ENCODE measurements around the gene DDX42. TPM values are rescaled to one million over a fixed set of nuclear protein-coding genes. Genes with fewer than 3 reads are reported as not detected.
"Not testable (repeated sequence)": the region's sequence is repeated elsewhere in the genome, so short reads cannot be mapped to it uniquely, and the experiment has no call there.

Gene DDX42
- total RNA-seq, 1 donor from 2014 or later, result 185 TPM

DNA sequence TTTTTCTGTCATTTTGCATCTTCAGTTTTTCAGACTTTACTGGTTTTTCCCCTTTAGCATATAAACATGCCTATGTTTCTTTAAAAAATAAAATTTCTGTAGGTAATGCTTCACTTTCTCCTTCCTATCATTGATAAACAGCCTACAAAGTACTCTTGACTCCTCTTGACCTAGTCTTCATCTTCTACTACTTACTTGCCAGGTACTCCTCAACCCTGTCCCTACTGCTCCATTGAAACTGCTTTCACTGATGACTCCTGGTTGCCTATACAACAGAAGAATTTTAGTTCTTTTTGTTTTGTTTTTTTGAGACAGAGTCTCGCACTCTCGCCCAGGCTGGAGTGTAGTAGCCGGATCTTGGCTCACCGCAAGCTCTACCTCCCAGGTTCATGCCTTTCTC lies 7.0 kb downstream of the DDX42 start:
- DNase-seq (ENCODE audit: low spot score), result no peak

DNA sequence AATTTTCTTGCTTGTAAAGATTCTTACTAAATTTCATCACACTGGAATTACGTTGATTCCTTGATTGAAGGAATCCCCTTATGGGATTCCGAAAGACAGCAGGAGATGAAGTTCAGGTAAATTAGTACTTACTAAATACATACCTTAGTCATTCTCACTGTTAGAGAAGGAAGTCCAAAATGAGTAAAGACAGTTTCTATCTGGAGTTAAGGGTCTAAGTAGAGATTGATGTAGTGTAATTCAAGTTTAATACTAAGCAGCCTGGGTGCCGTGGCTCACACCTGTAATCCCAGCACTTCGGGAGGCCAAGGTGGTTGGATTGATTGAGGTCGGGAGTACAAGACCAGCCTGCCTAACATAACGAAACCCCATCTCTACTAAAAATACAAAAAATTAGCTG lies 9.6 kb downstream of the DDX42 start:
- no peak for DNase-seq (ENCODE audit: low spot score)

DNA sequence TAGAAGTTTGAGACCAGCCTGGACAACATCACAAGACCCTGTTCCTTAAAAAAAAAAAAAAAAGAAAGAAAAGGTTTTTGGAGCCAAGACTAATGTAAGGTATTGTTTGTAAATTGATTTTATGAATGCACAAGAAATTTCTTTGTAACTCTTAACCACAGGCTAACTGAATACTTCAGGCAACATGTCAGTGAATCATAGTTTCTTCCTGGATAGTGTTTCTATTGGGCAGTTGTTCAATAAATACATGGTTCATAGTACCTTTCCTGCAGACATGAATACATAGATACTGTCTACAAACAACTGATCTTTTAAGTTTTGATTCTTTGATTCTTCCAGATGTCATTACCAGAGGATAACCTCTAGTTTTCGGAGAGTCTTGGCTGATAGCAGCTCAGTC lies 11.6 kb downstream of the DDX42 start:
- DNase-seq (ENCODE audit: low spot score), result no peak

DNA sequence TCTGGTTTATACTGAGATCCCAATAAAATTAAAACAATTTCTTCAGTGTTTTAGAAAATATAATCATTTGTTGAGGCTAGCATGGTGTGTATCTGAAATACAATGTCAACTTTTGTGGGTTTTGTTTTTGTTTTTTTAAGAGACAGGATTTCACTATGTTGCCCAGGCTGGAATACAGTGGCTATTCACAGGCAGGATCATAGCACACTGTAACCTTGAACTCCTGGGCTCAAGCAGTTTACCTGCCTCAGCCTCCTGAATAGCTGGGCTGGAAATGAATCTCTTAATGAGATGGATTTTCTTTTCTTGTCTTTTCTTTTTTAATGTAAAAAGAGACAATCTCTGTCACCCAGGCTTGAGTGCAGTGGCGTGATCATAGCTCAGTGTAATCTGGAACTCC lies 12.1 kb downstream of the DDX42 start:
- DNase-seq (ENCODE audit: low spot score), result no peak

DNA sequence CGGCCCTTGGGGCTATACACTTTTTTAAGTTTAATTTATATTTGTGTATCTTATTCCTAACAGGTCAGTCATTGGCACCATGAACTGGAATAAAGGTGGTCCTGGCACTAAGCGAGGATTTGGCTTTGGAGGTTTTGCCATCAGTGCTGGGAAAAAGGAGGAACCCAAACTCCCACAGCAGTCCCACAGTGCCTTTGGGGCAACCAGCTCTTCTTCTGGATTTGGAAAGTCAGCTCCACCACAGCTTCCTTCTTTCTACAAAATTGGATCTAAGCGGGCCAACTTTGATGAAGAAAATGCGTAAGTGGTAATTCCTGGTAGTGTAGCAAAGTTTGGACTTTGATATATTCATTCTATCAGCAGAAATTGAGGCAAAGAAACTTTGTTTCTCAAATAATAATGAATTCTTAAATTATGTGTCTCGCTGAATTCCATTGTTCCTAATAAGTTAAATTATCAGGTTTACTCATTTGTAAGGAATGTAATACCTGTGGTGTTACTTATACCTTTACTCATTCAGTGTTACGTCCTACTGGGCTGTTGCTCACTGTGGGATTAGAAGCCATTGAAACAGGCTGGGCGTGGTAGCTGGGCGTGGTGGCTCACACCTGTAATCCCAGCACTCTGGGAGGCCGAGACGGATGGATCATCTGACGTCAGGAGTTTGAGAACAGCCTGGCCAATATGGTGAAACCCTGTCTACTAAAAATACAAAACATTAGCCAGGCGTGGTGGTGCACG lies 13.2 kb downstream of the DDX42 start:
- DNase-seq (ENCODE audit: low spot score), result no peak

DNA sequence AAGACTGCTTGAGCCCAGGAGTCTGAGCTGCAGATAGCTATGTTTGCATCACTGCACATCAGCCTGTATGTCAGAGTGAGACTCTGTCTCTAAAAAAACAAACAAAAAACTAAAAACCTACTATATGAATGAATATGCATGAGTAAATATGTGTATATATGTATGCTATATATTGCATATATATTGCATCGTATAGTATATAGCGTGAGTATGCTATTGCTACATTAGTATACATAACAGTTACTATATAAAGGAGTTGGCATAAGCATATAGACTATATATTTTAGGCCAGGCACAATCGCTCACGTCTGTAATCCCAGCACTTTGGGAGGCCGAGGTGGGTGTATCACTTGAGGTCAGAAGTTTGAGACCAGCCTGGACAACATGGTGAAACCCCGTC lies 16.1 kb downstream of the DDX42 start:
- no peak for DNase-seq (ENCODE audit: low spot score)

DNA sequence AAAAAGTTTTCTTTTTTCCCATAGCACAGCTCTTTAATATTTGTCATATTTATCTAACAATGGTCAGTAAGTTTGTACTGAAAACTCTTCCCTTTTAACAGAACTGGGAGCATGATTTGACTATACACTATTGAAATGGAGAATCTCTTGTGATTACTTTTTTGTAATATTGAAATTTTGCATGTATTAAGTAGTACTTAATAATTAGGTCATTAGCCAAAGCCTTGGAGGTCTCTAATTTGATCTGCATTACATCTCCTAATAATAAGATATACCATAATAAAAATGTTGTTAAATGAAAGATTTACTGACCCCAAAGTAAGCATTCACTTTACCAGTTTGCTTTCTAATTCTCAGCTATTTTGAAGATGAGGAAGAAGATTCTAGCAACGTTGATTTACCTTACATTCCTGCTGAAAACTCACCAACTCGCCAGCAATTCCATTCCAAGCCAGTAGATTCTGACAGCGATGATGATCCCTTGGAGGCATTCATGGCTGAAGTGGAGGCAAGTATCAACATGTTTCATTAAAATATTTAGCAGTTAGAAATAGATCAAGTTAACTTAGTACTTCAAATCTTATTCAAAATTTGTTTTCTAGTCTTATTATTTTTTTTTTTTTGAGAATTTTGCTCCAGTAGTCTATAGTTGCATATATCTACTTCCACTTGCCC lies 18.2 kb downstream of the DDX42 start:
- DNase-seq (ENCODE audit: low spot score), result no peak

DNA sequence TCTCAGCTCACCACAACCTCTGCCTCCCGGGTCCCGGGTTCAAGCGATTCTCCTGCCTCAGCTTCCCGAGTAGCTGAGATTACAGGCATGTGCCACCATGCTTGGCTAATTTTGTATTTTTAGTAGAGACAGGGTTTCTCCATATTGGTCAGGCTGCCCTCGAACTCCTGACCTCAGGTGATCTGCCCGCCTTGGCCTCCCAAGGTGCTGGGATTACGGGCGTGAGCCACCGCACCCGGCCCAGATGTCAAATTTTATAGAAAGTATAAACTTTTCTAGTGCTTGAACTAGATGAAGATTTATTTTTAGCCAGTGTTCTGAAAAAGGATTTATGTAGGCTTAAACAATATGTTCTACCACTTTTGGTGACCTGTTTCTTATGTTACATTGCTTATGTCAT lies 22.4 kb downstream of the DDX42 start:
- not testable (repeated sequence) for DNase-seq (ENCODE audit: low spot score)

DNA sequence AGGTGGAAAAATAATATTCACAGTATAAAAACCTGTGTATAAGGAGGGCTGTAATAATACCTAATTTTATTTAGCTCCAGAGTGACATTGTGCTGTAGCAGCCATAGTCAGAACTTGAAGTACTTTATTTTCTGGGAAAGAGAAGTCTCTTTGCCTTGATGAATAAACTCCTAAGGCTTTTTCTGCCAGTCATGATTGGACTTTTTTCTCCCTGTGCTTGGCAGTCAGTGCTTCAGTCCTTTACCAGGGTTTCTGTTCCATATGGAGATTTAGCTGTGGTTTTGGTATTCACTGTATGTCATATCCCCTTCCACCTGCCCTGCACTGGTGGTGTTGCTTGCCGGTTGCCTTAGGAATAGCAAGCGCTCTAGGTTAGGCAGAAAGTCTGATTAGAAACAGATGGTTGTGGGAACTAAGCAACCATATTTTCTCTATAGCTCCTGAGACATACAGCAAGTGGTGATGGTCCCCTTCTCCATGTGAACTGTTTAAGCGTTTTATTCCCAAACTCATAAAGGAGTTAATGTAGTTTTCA lies 24.7 kb downstream of the DDX42 start:
- no peak for DNase-seq (ENCODE audit: low spot score)

DNA sequence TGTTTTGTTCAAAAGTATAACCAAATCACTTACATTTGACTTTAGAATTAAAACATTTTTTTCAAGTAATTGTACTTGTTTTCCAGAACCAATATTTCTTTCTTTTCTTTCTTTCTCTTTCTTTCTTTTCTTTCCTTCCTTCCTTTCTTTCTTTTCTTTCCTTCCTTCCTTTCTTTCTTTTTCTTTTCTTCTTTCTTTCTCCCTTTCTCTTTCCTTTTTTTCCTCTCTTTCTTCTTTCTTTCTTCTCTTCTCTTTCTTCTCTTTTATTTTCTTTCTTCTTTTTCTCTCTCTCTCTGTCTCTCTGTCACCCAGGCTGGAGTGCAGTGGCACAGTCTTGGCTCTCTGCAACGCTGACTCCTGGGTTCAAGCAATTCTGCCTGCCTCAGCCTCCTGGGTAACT lies 26.8 kb downstream of the DDX42 start:
- DNase-seq (ENCODE audit: low spot score), result no peak

DNA sequence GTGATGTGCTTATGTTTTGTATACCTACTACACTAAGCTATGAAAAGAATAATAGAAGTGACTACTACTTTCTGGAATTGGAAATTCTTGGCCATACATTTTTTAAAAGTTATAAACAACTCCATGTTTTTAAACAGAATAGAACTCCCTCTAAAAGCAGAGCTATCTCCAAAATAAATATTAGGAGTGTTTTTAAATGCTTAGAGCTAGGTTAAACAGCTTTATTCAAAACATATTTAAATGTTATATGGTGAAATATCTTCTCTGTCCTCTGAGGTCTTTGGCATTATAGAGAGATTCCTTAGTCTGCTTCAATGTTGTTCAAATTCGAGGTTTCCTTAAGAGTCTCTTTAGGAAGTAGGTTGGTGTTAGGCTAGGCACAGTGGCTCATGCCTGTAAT lies 30.4 kb downstream of the DDX42 start:
- no peak for DNase-seq (ENCODE audit: low spot score)

DNA sequence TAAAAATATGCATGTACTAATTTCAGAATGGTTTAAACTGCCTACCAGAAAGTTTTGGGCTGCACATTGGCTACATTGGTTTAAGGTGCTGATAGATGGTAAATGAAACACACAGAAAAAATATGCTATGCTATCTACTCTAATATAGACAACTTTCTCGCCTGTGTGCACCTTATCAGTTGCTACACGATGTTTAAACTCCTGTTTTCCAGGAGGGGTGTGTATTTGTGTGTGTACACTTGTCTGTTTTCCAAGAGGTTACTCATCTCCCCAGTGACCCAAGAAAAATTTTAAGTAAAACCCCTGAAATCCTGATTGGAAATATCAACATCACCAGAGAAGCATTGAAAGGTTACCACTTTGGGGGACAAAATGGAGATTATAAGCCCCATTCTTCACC lies 31.6 kb downstream of the DDX42 start:
- DNase-seq (ENCODE audit: low spot score), result no peak

DNA sequence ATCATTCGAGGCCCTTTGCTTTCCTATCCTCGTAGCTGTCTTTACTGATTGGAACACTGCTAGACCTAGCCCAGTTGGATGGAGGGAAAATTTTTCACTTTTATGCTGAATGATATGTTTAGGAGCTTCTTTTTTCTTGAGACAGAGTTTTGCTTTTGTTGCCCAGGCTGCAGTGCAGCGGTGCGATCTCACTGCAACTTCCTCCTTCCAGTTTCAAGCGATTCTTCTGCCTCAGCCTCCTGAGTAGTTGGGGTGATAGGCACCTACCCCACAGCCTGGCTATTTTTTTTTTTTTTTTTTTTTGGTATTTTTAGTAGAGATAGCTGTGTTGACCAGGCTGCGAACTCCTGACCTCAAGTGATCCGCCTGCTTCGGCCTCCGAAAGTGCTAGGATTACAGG lies 36.0 kb downstream of the DDX42 start:
- DNase-seq (ENCODE audit: low spot score), result no peak

DNA sequence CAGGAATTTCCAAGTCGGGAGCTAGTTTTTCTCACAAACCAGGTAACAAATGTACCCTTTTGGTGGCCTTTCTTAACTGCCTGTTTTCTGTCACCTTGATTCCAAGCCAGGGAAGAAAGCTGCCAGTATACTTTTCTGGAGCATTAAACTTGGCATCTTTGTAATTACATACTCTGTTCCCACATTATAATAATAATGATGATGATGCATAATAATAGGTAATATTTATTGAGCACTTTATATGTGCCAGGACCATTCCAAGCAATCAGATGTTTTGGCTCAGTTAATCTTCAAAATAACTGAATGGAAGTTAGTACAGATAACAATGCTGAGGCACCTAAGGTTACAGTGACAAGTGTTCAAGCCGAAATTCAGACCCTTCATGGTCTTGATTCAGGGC lies 42.2 kb downstream of the DDX42 start:
- DNase-seq (ENCODE audit: low spot score), result no peak

DNA sequence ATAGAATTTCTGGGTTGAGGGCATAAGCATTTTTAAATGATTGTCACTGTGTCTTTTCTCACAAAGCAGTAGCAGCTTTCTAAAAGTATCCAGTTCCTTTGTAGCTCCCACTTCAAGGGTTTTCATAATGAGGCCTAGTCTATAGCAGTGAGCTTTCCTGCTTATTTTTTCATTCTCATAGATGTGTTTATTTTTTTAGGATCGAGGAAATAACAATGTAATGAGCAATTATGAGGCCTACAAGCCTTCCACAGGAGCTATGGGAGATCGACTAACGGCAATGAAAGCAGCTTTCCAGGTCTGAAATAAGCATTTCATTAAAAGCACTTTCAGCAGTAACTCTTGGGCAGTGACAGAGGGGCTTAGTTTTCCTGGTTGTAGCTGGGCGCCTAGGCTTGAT lies 42.7 kb downstream of the DDX42 start:
- DNase-seq (ENCODE audit: low spot score), result no peak

DNA sequence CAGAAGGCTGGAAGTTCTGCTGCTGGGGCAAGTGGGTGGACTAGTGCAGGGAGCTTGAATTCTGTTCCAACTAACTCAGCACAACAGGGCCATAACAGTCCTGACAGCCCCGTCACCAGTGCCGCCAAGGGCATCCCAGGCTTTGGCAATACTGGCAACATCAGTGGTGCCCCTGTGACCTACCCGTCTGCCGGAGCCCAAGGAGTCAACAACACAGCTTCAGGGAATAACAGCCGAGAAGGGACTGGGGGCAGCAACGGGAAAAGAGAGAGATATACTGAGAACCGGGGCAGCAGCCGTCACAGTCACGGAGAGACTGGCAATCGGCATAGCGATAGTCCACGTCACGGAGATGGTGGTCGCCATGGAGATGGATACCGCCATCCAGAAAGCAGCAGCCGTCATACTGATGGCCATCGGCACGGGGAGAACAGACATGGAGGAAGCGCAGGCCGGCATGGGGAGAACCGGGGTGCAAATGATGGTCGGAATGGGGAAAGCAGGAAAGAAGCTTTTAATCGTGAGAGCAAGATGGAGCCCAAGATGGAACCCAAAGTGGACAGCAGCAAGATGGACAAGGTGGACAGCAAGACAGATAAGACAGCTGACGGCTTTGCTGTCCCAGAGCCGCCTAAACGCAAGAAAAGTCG lies 43.9 kb downstream of the DDX42 start:
- no peak for DNase-seq (ENCODE audit: low spot score)

DNA sequence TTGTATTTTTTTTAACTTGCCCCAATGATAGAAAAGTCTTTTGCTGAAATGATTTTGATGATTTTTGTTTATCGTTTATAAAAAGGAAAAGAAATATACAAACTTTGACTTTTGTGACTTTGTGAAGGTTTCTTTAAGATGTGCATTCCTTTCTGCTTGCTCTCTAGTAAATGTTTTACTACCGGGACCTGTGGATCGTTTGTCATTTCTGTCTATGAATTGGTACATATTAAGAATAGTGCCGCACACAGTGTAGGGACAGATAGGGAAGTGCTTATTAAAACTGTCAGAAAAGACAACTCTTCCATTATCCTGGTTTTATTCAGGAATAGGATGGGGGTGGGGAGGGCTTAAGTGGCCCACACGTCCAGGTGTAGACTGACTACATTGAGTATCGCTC lies 45.2 kb downstream of the DDX42 start:
- DNase-seq (ENCODE audit: low spot score), result no peak

DNA sequence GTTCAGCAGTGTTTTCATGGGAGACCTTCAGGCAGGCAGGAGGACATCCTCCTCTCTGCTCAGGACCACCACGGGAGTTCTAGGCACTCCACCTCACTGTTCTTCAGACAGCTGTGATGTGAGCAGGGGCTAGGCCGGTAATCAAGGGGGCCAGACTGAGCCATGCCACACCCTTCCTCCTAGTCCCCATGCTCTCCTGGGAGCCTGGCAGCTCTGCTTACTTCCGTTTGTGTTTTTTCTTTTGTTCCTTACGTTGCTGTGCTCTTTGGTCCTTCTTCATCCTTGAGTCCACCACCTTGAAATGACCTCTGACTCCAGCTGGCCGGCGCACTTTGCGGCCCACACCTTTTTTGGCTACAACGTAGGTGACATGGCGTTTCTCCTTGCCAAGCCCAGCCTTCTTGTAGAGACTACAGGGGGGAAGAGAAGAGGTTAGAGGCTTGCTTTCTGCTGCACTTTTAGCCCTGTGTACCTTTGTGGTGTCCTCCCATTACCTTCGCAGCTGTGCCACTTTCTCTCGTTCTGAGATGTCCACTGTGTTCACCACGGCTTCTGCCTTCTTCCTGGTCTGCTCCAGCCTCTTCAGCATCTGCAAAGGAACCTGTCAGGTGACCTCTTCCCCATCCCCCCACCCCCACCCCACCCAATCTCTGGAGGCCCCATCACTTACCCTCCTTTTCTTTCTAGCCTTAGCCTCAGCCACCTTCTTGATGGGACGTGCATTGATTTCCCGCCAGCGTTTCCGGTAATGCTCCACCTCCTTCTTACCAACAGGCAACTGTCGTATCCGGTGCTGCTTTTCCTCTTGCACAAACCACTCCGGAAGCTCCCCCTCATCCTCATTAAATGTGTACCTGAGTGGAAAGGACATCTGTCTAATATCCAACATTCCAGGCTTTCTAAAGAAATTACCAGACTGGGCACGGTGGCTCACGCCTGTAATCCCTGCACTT lies 45.9 kb downstream of the DDX42 start:
- no peak for DNase-seq (ENCODE audit: low spot score)

DNA sequence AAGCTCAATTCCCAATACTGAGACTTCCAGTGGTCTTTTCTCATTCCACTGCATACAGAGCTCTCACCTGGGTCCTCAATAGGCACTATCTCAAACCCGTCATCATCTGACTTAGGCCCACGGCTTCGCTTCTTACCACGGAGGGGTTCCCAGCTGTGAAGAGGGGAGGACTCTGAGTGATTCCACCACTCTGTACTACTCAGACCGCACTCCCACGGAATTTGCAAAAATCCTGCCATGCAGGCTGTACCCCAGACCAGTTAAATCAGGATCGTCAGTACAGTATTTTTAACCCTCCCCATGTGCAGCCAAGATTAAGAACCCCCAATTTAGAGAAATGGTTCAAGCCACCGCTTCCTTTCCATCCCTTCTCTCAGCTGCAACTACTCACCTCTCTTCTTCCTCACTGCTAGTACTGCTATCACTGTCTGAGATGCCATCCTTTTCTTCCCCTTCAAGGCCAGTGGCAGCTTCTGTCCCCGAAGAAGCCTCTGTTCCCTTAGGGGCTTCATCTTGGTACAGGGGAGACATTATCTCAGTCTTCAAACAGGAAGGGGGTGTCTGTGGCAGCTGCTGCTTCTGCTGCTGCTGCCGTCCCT lies 47.1 kb downstream of the DDX42 start:
- no peak for DNase-seq (ENCODE audit: low spot score)

DNA sequence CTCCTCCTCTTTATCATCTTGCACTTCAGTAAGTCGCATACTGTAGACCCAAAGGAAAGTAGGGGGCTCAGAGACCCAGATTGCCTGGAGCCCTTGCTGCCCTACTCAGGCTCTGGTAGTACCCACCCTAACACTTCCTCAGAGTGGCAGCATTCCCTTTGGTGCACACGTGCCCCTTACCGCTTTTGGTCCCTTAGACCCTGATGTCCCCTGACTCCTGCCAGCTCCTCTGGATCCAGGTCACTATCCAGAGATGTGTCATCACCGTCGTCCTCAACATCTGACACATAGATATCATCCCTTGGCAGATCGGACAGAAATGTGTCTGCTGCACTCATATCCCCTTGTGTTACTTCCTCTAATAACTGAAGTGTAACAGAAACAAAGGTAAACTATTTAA lies 47.8 kb downstream of the DDX42 start:
- DNase-seq (ENCODE audit: low spot score), result no peak

DNA sequence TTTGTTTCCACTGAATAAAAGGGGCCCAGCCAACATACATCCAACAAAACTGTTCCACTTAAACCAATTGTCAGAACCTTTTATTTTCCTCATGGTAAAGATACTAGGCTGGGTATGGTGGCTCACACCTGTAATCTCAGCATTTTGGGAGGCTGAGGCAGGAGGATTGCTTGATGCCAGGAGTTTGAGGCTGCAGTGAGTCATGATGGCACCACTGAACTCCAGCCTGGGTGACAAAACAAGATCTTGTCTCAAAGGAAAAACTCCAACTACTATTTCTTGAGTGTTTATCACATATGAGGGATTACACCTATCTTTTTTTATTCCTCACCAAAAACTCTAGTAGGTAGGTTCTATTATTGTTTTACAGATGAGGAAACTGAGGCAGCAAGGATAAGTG lies 48.6 kb downstream of the DDX42 start:
- no peak for DNase-seq (ENCODE audit: low spot score)
